GM03348 (cell line): ENCODE results near the gene TMEM187.
A peak's percentile ranks its signal among the peaks of the same experiment; 100 is the strongest.

Experiments
- DNase-seq: peaks from one replicate; pipeline ENCODE4 v3.0.0; 2012; ENCODE audit warnings: low spot score

Gene TMEM187, protein sequence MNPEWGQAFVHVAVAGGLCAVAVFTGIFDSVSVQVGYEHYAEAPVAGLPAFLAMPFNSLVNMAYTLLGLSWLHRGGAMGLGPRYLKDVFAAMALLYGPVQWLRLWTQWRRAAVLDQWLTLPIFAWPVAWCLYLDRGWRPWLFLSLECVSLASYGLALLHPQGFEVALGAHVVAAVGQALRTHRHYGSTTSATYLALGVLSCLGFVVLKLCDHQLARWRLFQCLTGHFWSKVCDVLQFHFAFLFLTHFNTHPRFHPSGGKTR

DNA sequence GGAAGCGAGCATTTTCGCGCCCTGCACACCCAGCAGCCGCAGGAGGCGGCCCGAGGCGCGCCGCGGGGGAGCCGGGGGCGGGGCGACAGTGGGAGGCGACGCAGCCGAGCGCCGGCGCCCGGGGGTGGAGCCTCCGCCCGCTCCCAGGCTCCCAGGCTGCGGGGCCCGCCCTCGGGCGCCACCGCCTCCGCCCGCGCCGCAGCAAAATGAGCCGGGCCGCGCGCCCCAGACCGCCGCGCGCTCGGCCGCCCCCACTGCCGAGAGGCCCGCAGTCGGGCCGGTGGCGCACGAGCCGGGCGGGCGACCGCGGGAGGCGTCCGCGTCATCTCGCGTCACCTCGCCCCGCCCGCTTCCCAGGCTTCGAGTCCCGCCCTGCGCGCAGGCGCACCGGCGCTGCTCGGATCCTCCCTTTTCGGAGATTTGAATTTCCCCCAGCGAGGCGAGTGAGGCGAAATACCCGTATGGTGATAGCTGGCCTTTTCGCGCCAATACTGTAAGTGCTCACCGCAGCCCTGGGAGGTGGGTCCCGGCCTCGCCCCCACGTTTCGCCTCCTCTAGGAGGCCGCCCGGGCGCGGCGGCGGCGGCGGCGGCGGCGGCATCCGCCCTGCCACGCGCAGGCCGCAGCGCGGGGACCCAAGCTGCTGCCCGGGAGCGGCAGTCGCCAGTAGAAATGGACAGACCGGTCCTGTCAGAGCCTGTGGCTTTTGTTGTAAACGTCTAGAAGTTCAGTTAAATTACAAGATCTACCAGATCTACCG, at the start of gene TMEM187:
TSS of gene TMEM187 (plus strand) at position 387 of the 759 bp plus-strand sequence. CDS start 9,309 bp downstream, outside the sequence.
- peak; percentile 93 for DNase-seq

DNA sequence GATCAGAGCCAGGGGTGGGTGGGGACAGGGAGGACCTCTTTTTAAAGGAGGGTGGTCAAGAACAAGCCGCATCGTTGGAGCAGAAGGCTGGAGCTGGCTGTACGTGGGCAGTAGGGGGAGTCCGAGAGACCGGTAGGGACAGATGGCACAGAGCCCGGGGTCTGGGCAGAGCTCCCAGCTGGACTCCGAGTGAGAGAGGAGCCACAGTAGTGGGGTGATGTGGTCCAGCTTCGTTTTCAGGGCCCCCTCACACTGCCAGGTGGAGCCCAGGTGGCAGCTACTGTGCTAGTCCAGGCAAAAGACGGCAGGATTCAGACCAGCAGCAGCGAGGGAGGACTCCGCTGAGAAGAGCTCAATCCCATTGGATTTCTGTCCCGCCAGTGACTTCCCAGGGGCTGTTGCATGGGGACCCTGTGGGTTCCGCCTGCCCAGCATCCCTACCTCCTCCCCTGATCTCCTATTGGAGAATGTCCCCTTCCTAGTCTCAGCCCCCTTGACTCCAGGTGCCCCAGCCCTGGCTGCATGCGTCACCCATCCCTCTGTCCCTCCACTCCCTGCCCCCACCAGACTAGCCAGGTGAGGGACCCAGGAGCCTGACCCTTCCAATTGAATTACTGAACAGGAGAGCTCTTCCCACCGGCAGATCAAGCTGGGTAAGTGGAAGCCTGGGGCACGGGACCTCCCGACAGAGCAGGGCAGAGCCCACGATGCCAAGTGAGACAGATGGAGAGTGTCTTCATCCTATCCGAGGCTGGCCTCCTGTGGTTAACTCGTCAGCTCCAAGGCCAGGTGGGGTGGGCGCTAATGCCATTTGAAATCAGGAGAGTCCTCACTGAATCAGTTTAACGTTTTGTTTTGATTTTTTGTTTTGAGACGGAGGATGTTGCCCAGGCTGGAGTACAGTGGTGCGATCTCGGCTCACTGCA, 49.4 kb upstream of the TMEM187 start:
- DNase-seq = peak; percentile 61

DNA sequence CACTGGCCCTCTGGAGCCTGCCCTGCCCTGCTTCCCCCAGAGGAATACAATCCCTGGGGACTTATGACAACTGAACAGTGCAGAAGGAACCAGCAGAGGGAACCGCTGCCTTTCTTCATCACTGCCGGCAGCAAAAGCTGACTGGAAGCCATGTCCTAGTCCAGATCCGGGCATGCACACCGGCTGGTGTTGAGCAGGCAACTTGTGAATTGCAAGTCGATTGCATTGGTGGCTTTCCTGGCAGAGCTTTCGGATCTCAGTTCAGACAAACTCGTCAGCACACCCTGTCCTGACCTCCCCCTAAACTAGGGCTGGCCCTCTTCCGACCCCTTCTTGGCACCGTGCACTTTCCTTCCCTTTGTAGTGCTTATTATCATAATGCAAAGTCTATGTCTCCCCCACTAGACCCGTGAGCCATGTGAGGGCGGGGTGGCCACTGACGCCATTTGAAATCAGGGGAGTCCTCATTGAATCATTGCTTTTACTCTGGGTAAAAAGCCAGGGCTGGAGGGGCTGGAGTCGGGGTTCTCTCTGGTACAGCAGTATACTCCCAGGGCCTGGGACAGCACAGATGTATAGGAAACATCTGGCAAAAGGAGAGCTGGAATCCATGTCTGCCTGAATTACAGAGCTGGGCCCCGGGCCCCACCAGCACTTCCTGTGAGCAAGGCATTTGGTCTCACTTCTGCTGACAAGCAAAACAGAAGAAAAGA, 48.2 kb upstream of the TMEM187 start:
- peak; percentile 37 for DNase-seq

DNA sequence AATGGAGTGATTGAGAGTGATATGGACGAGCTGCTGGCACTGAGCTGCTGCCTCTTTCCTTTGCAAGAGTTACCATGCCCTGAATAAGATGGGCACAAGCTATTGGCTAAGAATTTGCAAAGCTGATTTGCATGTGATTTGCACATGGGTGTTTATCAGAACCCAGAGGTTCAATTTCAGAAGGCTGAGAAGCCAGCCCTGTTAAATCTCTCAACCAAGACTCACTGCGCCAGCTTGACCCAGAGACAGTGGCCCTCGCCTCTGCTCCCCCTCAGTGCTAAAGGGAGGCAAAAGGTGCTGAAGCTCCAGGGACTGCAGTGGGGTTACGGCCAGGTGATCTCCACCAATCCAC, 47.2 kb upstream of the TMEM187 start:
- no peak for DNase-seq

DNA sequence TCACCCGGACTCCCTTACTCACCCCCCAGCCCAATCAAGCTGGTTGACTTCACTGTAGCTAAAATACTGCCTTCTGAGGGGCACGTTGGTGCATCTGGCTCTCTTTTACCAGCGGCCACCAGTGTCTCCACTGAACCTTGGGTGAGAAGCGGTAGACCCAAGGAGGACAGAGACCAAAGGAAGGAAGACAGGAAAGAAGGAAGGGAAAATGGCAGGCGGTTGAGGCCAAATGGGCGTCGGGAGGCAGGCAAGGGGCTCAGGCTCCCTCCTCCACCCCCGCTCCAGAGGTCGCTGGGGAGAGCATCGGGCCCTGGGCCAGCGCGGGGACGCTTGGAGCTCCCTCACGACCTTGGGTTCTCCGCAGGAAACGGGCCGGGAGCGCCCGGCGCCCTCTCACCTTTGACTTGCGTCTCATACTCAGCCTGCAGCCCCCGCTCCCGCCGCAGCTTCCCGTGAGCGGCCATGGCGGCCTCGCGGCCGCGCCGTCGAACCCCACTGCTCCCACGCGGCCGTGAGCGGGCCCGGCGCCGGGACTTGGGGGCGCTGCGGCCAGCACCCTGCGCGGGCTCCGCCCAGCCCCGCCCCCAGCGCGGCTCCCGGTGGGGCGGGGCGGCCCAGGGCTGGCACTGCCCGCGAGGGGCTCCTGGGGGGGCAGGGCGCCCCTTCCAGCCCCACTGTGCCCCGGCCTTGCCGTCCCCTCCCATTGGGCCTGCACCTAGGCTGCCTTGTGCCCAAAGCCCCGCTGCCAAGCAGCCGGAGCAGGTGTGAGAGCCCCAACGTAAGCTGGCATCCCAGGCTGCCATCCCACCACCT, 46.6 kb upstream of the TMEM187 start, which contains the start of gene ARHGAP4:
TSS of gene ARHGAP4 (minus strand) at position 526 of the 813 bp plus-strand sequence. CDS start at position 464, 62 bp downstream.
- DNase-seq = no peak

DNA sequence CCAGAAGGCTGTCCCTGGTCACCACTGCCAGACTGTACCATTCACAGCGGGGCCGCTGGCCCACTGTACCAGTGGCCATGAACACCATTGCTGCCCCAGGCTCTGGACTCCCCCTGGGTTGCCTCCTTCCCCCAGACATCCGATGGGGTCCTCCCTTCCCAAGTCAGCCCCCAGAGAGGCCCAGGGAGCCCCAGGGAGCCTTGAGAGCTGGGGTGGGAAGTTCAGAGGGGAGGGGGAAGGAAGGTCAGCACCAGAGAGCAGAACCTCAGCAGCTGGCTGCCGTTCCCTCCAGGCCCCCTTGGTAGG, 46.0 kb upstream of the TMEM187 start:
- DNase-seq = no peak

DNA sequence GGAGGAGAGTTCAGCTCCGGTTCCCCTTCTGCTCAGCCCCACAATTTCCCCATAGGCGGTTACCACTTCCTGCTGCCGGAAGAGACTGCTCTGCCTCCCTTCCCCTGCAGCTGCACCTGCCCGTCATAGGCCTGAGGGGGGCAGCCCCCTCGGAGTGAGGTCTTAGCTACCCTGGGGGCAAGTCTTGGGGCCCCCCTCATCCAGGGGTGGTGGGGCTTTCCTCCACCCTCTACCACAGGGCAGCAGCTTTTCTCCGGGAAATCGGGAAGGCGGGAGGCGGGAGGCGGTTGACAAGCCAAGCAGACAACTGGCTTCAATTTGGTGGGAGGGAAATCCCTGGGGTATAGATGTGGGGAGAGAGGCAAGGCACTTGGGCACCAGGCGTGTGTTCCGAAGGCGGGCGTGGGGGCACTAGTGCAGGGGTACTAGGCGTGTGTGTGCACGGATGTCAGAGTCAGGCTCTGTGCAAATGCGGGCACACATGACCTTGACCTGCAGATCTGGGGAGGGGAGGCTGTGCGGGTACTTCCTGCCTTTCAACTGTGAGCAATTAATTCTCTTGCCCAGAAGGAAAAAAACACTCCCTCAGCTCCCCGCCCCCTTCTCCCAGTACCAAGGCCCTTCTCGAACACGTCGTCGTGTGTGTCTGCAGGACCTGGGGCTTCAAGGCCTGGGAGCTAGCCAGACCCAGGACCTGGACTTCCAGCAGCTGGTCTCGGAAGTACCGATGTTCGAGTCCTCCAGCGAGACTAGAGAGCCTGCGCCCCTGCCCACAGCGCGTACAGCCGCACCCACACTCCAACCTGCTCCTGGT, 45.5 kb upstream of the TMEM187 start:
- peak; percentile 20 for DNase-seq

DNA sequence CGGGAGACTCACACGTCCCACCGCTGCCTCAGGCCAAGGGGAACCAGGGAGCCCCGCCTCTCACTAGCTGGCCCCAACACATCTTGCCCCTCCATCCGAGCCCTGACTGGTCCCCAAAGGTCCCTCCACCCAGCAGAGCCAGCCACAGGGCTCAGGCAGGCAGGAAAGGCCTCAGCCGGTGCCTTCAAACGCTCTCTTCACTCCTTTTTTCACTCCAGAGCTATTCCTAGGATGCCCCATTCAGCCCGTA, 45.0 kb upstream of the TMEM187 start:
- peak; percentile 14 for DNase-seq

DNA sequence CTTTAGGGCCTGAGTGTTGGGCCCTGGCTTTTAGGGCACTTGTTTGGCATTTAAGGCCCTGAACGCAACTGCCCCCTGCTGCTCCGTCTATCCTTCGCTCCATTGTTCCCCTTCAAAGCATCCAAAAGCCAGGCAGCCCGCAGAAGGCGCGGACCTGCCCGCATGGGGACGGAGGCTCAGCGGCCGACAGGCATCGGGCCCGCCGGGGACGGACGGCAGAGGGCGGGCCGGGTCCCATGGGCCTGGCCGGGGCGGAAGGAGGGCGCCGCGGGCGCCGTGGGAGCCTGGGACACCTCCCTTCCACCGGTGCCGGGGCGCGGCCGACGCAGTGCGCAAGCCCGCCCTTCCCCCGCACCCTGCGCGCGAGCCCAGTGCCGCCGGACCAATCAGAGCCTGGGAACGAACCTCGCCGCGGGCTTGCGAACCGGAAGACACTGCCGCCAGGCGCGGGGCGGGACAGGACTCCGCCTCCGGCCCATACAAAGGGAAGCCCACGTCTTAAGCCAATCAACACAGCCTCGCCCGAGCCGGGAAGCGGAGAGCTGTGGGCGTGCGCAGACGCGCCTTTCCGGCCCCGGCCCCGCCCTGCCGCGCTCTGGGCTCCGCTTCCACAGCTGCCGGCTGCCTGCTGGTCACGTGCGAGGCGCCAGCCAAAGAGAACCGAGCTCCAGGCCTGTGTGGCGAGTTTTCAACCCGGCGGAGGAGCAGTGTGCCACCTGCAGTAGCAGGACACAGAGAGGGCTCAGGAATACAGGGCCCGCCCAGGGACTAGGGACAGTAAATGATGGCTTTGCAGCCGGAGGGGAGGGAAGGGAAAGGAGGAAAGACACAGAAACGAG, 44.4 kb upstream of the TMEM187 start:
- peak; percentile 95 for DNase-seq

DNA sequence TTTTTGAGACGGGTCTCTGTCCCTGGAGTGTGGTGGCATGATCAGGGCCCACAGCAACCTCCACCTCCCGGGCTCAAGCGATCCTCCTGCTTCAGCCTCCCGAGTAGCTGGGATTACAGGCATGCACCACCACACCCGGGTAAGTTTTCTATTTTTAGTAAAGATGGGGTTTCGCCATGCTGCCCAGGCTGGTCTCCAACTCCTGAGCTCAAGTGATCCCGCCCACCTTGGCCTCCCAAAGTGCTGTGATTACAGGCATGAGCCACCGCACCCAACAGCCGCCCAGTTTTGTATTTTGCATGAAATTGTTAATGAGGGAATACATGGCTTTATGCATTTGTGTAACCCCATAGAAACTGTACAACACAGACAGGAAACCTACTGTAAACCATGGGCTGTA, 43.7 kb upstream of the TMEM187 start:
- no peak for DNase-seq

DNA sequence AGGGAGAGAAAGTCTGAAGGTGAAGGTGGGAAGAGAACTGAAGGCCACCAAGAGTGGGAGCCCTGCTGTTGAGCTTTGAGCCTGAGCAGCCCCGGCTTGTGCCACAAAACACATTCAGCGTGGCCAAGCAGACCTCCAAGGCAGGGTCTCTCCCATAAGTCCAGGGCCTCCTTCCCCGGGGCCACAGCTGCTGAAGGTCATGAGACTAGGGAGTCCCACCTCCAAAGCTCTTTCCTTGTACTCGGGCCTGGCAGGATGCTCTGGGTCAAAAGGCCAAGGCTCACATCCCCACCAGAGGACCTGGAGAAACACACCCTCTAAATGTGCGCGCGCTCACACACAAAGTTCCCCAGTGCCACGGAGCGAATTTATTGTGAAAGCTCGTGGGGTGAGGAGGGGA, 43.0 kb upstream of the TMEM187 start:
- no peak for DNase-seq

DNA sequence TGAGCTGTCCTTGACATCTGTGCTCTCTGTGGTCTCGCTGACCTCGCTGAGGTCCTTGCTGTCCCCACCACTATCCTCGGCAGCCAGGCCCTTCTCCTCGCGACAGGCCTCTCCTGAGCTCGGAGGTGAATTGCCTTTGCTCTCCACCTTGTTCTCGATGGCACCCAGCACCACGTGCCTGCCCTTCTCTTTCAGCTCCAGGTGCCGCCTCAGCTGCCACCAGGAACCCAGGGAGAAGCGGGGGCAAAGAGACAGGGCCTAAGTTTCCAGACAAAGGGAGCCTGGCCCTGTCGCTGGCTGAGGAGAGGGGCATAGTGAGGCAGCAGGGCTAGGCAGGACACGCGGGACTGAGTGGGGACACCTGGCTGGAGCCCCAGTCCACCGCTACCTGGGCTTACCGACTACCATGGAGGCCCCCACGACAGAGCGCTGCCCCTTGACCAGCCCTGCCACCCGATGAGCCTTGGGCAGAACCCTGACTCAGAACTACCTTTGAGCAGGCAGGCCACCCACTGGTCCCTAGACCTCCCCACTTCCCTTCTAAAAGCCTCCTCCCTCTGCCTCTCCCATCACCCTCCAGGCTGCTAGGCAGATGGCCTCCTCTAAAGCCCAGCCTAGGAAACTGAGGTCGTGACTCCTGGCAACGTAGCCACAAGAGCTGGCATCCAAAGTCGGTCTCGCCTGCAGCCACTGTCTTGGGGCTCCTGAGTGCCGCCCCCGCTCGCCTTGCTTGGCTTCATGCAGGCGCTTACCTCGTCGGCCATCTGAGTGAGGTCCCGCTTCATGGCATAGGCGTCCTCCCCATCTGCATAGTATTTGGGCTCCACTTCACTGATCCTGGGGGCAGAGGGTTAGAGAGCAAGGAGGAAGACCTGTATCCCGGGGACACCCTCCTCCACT, 42.3 kb upstream of the TMEM187 start:
- DNase-seq = no peak

DNA sequence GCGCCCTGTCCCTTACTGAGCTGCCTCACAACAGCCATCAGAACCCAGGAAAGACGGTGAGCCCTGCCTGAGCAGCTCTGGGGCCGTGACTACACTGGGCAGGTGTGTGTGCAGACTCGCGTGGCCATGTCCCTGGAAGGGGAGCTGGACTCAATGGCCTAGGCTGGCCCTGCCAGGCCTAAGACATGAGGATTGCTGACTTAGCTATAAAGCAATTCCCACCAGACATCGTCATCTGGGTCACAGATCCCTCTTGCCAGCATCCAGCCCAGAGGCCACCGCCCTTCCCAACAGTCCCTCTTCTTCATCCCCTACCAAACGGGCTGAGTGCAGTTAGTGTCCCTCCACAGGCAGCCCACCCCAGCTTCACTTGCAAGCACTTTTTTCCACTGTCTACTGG, 41.4 kb upstream of the TMEM187 start:
- no peak for DNase-seq

DNA sequence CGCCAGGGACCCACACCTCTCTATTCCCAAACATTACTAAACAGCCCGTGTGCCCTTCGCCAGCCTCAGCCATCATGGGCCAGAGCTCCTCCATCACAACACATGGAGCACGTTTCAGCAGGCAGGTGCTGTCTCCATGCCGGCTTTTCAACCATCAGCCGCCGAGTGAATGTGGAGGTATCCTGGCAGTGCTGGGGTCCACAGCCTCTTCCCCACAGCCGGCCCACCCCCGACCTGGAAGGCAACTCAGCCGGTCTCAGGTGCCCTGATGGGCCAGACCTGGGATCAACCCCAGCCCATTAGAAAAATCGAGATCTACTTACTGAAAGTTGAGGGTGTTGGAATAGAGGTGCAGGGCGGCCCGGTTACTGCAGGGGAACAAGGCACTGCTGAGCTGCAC, 40.8 kb upstream of the TMEM187 start:
- DNase-seq = no peak

DNA sequence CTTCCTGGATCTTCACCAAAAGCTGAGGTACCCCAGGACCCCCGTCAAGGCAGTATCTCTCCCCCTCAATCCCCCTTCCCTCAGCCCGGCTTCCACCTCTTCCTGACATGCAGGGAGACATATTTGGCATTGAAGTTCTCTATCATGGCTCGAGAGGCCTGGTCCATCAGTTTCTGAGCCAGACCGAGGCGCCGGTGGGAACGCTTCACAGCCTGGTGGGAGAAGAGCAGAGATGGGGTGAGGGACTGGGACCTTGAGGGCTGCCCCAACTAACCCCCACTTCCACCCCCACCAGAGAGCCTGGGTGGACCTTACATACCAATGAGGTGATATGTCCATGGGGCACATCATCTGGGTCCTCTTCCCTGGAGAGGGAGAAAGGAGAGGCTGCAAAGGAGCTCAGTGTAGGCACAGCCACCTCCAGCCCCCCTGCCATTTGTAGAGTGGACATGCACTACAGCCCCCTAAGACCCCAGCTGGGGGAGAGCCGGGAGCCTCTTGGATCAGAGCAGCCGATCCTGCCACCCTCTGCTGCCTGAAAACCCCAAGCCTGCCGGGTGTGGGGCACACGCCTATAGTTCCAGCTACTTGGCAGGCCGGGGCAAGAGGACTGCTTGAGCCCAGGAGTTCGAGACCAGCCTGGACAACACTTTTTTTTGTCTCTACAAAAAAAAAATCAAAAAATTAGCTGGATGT, 40.2 kb upstream of the TMEM187 start:
- no peak for DNase-seq

DNA sequence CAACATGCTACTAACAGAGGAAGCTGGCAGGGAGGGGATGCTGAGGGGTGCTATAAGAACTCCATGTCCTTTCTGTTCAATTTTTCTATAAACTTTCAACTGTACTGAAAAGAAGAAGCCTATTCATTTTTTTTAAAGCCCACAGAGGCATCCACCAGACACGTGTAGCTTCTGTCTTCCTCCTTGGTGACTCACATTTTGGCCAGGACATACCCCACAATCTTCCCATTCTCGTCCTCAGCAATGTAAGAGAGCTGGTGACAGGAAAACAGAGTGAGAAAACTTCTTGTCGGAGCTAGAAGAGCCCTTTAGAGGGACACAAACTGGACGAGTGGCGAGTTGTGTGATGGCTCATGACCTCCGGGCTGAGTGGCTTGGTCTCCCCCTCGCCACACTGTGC, 38.8 kb upstream of the TMEM187 start:
- peak; percentile 27 for DNase-seq

DNA sequence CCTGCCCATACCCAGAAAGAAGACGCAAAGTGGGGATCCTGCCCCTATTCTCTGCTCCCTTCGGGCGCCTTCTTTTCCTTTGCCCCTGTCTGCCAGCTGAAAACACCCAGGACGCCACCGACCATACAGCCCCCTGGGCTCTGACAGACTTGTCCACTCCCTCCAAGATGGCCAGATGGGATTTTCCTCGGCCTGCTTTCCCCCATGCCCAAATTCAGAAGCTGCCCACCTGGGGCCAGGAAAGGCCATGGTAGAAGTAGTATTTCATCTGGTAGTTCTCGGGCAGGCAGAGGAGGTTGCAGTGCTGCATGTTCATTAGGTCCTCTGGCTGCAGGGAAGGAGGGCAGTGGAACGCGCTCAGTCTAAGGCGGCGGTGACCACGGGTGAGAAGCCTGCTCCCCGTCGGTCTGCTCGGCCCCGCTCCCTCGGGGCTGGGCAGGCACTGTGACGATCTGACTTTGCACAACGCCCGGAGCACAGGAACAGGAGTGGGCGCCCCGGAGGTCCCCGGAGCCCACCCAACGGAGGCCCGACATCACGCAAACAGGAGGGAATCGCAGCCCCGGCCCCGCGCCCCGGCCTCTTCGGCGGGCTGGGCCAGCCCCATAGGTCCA, 38.3 kb upstream of the TMEM187 start:
- DNase-seq = no peak
